Superior temporal gyrus (tissue), 1 donor: ENCODE results near the gene MPG.
"Not testable (repeated sequence)": the region's sequence is repeated elsewhere in the genome, so short reads cannot be mapped to it uniquely, and the experiment has no call there.

Source experiments
- DNase-seq: peaks from one replicate; pipeline ENCODE4 v3.0.0-alpha.2; 2016; ENCODE audit errors: extremely low spot score

Gene MPG

GRCh38 chr16:112153-112840 is 34.3 kb downstream of the MPG start:
- no peak for DNase-seq

DNA sequence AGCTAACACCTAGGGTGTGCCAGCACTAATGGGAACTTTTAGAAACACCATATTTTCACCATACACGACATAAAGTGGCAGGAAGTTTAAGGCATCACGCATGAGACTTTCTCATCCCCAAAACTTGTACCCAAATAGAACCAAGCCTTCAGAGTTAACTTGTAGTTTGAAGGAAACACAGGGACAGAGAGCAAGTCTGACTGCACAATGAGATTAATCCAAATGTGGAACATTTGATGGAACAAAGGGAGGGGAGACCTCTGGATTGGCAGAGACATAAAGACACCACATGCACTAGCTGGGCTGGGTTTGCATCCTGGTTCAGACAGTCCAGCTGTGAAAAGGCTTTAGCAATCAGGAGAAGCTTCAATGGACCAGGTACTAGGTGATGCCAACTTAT is 36.3 kb downstream of the MPG start:
- no peak for DNase-seq

DNA sequence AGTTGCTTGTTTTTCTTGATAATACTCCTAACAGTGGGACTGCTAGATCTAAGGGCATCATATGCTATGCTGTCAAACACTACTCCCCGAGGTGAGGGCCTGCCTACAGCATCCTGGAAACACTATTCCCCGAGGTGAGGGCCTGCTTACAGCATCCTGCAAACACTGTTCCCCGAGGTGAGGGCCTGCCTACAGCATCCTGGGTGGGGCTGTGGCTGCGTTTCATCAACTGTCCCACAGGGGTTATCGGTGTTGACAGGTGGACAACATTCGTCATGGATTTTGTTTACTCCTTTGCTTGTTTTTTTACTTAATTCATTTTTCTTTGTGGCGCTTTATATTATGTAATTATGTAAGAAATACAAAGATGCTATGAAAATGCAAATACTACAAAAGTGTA is 38.0 kb downstream of the MPG start:
- DNase-seq, result no peak

DNA sequence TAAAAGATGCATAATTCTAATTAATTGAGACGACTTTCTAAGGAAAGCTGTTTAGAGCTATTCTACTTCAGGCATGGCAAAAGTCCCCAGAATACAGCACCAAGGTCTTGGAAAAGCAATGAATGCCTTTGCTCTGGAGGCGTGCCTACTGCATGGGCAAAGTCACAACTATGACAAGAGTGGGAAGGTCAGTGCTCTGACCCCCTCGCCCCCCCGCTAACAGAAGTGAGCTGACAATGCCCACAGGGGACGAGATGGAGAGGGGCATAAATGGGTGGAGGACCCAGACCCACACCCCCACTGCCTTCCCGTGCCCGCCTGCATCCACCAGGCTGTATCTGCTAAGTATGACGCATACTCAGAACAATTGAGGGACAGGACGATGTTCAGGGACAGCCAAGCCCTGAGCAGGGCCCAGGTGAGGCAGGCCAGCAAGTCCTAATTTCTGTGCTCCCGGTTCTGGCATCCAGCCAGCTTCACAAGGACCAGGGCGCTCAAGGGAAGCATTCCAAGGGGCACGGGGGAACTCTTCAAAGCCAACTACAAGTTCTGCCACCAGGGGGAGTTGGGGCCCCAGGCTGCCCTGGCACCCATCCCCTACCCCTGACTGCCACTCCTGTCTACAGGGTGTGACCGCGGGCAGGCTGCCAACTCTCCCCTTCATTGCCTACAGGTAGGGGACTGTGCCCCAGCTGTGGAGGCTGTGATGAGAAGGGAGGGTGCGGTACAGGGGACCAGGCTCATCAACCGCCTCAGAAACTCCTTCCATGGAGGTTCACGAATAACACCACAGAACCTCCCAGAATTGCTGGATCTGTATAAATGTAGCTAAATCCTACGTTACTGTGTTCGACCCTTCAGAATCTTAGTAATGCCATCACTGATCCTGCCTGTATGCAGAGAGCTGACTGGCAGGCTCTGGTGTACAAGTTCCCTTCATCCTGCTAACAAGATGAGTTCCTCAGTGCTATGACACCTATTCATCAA is 39.6 kb downstream of the MPG start:
- no peak for DNase-seq

- DNase-seq, result no peak
Measured at GRCh38 chr16:118857-119256, 40.8 kb downstream of the MPG start.

DNA sequence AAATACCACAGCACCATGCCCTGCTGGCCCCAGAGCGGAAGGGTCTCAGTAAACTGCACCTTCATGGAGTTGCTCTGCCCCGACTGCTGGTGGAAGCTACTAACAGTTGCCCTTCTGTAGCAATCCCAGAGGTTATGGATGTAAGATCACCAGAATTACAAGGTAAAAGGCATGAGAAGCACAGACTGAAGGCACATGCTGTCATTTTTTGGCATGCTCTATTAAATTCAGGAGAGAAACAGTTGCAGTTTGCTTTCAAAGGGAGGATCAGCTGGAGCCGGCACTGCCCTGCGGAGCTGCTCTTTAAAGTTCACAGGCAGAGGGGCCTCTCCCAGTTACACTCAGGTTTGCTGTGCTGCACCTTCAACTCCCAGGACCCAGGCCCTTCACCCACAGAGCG is 41.3 kb downstream of the MPG start:
- DNase-seq, result no peak

- no peak for DNase-seq
Measured at GRCh38 chr16:119835-120491, 41.9 kb downstream of the MPG start.

GRCh38 chr16:120756-121155 is 42.7 kb downstream of the MPG start:
- DNase-seq, result no peak

DNA sequence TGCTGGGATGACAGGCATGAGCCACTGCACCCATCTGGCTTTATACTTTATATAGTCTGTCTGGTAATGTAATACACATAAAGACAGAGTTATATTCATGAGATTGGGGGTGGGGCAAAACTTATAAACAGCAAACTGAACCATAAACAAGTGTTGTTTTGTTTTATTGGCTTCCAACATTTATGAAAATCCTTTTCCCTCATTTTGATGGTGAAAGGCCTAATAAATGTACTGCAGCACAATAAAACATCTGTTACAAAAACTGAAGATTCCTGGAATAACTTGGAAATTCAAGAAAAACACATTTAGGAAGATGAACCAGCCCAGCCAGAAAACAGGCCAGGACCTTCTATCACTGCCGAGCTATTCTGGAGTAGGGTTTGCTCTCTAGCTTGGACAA is 44.3 kb downstream of the MPG start:
- no peak for DNase-seq

GRCh38 chr16:123558-124350 is 45.7 kb downstream of the MPG start:
- not testable (repeated sequence) for DNase-seq

GRCh38 chr16:125011-125410 is 47.0 kb downstream of the MPG start:
- no peak for DNase-seq

GRCh38 chr16:129075-129474 is 51.0 kb downstream of the MPG start:
- DNase-seq, result no peak

DNA sequence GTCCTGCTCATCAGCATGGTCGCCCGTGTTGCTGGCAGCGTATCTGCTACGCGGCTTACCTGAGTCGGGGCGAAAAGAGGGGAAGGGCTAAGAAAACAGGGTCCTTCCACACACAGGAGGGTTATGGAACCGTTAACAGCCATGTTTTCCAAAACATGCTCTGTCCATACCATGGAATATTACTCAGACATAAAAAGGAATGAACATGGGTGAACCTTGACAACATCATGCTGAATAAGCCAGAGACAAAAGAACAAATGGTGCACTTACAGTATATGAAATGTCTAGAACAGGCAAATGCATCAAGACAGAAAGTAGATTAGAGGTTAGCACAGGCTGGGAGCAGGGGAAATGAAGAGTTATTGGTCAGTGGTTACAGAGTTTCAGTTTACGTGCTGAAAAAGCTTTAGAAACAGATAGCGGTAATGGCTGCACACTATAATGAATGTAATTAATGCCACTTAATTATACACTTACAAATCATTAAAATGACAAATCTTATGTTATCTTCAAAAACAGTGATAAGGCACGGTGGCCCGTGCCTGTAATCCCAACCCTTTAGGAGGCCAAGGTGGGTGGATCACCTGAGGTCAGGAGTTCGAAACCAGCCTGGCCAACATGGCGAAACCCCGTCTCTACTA is 52.6 kb downstream of the MPG start:
- no peak for DNase-seq

- DNase-seq, result no peak
Measured at GRCh38 chr16:132120-132519, 54.1 kb downstream of the MPG start.

- no peak for DNase-seq
Measured at GRCh38 chr16:133716-134115, 55.7 kb downstream of the MPG start.
